Muscle layer of colon (tissue), 2 donors: Measurements from ENCODE around the gene NRIP2.
A peak's percentile ranks its signal among the peaks of the same experiment; 100 is the strongest.

Source experiments
- H3K27ac ChIP-seq: one replicate; pipeline ENCODE4 v1.7.0; 2013; ENCODE audit warnings: low read depth, mild to moderate bottlenecking, low read length, moderate library complexity
- H3K27me3 ChIP-seq, 2 donors: one replicate each; pipeline ENCODE4 v1.7.0; 2013; ENCODE audit warnings: low read length in 2 of 2, mild to moderate bottlenecking in 2 of 2; ENCODE audit not compliant: insufficient read depth in 2 of 2, control insufficient read depth in 1 of 2
- H3K36me3 ChIP-seq: one replicate; pipeline ENCODE4 v1.7.0; 2013; ENCODE audit warnings: mild to moderate bottlenecking, low read length; ENCODE audit not compliant: insufficient read depth
- H3K4me1 ChIP-seq: one replicate; pipeline ENCODE4 v1.7.0; 2013; ENCODE audit warnings: mild to moderate bottlenecking, low read length; ENCODE audit not compliant: insufficient read depth
- H3K4me3 ChIP-seq, 2 donors: one replicate each; pipeline ENCODE4 v1.7.0; 2013; ENCODE audit warnings: low read length in 2 of 2, low read depth in 1 of 2, mild to moderate bottlenecking in 1 of 2, moderate library complexity in 1 of 2
- H3K9ac ChIP-seq: one replicate; pipeline ENCODE4 v1.7.0; 2013; ENCODE audit warnings: low read length
- H3K9me3 ChIP-seq: one replicate; pipeline ENCODE4 v1.7.0; 2013; ENCODE audit warnings: mild to moderate bottlenecking, low read length
- donor health status: abdominal sarcoma.
- donor health status: Adenocarcinoma of cecum.

NRIP2 gene

DNA sequence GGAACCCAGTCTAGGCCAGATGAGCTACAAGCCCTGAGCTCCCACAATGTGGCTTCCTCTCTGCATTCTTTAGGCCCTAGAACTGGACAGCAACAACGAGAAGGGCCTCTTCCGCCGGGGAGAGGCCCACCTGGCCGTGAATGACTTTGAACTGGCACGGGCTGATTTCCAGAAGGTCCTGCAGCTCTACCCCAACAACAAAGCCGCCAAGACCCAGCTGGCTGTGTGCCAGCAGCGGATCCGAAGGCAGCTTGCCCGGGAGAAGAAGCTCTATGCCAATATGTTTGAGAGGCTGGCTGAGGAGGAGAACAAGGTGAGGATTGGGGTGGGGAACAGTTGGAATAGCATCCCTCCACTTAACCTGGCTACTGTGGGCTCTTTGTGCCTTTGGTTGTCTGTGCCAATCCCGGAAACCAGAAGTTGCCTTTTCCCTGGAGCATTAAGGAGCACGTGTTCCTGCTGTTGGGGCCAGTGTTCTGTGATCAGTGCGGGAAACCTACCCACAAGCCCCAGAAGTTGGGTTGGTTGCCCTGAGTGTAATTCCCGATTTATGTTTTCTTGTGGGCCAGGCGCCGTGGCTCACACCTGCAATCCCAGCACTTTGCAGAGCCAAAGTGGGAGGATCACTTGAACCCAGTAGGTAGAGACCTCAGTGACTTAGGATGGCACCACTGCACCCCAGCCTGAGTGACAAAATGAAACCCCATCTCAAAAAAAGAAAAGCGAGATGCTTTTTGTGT, 33.6 kb downstream of the NRIP2 start:
- no peak overlapping the region for H3K4me3 ChIP-seq
- no peak overlapping the region for H3K27ac ChIP-seq
- no peak overlapping the region for H3K9ac ChIP-seq
- peaks cover 43% of the 10 kb centered on the region for H3K4me1 ChIP-seq
- no peaks in the 10 kb centered on the region for H3K27me3 ChIP-seq
- peaks cover 67% of the 10 kb centered on the region for H3K36me3 ChIP-seq
- no peaks in the 10 kb centered on the region for H3K9me3 ChIP-seq

DNA sequence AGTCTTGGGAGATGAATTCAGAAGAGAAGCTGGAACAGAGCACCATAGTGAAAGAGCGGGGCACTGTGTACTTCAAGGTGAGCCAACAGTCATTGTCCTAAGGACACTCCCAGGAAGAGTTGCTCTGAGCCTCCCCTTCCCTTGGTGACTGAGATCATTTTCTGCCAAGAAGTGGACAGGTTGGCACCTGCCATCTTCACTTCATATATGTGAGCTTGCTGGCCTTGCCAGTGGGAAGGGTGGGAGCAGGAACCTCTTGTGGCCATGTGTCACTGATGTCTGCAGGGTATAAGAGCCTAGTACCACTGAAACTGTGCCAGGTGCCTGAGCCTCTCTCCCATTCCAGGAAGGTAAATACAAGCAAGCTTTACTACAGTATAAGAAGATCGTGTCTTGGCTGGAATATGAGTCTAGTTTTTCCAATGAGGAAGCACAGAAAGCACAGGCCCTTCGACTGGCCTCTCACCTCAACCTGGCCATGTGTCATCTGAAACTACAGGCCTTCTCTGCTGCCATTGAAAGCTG, 34.7 kb downstream of the NRIP2 start:
- Histone ChIP-seq H3K4me3 (no peak overlapping the region), H3K9me3 (no peaks in the 10 kb centered on the region), H3K4me1 (peaks cover 38% of the 10 kb centered on the region), H3K36me3 (peaks cover 67% of the 10 kb centered on the region), H3K27ac (no peak overlapping the region), H3K9ac (no peak overlapping the region), H3K27me3 (no peaks in the 10 kb centered on the region)

DNA sequence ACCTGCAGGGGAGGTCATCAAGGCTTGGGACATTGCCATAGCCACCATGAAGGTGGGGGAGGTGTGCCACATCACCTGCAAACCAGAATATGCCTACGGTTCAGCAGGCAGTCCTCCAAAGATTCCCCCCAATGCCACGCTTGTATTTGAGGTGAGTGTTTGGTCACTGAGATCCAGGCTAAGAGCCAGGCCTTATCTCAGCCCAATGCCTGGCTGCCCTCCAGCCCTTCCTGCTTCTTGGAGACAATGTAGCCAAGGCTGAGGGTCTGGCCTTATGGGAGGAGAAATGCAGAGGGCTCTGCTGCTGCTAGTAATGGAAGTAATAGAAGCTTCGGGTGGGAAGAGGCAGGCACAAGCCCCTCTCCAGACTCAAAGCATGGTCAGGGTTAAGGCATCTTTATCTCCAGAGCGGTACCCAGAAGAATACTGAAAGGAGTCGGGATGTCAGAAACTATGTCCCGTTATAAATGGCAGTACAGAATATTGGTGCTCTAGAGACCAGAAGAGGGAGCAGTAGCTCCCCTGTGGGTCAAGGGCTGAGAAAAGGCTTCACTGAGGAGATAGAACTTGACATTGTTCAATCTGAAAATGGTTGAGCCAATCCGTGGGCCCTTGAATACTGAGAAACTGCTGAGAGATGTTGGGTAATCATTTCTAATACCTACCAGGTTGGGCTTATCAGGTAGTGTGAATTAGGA, 37.0 kb downstream of the NRIP2 start:
- peaks cover 55% of the 10 kb centered on the region for H3K36me3 ChIP-seq
- H3K27me3 ChIP-seq = no peaks in the 10 kb centered on the region
- H3K4me3 ChIP-seq = no peak overlapping the region
- H3K9me3 ChIP-seq = no peaks in the 10 kb centered on the region
- H3K4me1 ChIP-seq = peaks cover 30% of the 10 kb centered on the region
- H3K9ac ChIP-seq = no peak overlapping the region
- no peak overlapping the region for H3K27ac ChIP-seq

- Histone ChIP-seq H3K4me3 (peak overlapping the region; percentile 35 to 88), H3K9me3 (no peaks in the 10 kb centered on the region), H3K4me1 (peaks cover 28% of the 10 kb centered on the region), H3K27ac (peak overlapping the region; percentile 41), H3K36me3 (peaks cover 43% of the 10 kb centered on the region), H3K27me3 (no peaks in the 10 kb centered on the region), H3K9ac (peak overlapping the region; percentile 45)
These were observed 38.6 kb downstream of the NRIP2 start for GRCh38 chr12:2796187-2796666.

- Histone ChIP-seq H3K9me3 (no peaks in the 10 kb centered on the region), H3K36me3 (peaks cover 36% of the 10 kb centered on the region), H3K27ac (peak overlapping the region; percentile 72), H3K4me3 (peak overlapping the region; percentile 72 to 88), H3K9ac (peak overlapping the region; percentile 45), H3K4me1 (peaks cover 24% of the 10 kb centered on the region), H3K27me3 (no peaks in the 10 kb centered on the region)
These were observed 39.3 kb downstream of the NRIP2 start for GRCh38 chr12:2795291-2796186.

DNA sequence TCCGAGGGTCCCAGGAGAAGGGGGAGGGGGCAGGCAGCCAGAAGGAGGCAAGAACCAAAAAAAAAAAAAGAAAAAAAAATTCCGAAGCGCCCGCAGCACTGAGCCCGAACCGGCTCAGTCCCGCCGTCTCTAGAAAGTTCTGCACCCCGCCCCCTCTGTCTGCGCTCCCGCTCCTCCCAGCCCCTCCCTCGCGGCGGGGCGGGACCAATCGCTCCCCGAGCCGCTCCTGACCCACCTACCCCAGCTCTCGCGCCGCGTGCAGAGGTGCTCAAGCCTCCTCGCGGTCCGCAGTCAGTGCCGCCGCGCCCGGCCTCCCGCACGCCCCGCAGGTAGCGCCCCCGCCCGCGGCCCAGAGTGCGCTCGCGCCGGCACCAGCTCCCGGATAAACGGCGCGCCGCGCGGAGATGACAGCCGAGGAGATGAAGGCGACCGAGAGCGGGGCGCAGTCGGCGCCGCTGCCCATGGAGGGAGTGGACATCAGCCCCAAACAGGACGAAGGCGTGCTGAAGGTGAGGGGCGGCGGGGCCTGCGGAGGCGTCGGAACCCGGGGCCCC, 40.0 kb downstream of the NRIP2 start, which contains the start of gene FKBP4:
FKBP4 (plus strand) TSS at position 235 of the 554 bp plus-strand sequence; CDS start at position 405, 170 bp downstream.
- peak within 1 kb of the TSS; percentile 40 for H3K9ac ChIP-seq
- H3K27ac ChIP-seq = peak within 1 kb of the TSS; percentile 72
- H3K9me3 ChIP-seq = no peaks in the 10 kb centered on the region
- peaks cover 29% of the 10 kb centered on the region for H3K36me3 ChIP-seq
- H3K4me3 ChIP-seq = peak within 1 kb of the TSS; percentile 72 to 88
- peaks cover 24% of the 10 kb centered on the region for H3K4me1 ChIP-seq
- no peaks in the 10 kb centered on the region for H3K27me3 ChIP-seq

DNA sequence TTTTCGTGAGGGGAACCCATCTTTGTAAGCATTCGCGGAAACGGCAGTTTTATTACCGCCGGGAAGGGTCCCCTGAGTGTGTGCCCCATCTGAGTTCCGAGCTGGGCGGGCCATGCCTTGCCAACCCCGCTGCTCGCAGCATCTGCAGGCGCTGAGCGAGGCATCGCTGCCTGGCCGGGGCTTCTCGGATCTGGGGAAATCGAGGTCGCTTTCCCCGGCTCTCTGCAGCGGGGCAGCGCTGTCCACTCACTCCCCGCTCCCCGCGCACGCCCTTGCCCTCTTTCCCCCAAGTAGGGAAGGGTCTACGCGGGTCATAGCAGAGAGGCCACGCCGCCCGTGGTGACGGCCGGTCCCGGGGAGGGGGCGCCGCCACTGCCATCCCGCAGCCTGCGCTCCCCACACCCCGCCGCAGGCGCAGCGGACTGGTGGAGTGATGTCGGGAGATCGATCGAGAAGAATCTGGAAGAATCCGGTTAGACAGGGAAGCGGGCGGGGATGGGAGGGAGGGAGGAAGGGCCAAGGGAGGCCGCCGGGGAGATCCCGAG, 40.6 kb downstream of the NRIP2 start:
- no peaks in the 10 kb centered on the region for H3K27me3 ChIP-seq
- H3K9me3 ChIP-seq = no peaks in the 10 kb centered on the region
- peaks cover 24% of the 10 kb centered on the region for H3K36me3 ChIP-seq
- peaks cover 24% of the 10 kb centered on the region for H3K4me1 ChIP-seq
- peak overlapping the region; percentile 61 for H3K27ac ChIP-seq
- peak overlapping the region; percentile 71 to 72 for H3K4me3 ChIP-seq
- peak overlapping the region; percentile 40 for H3K9ac ChIP-seq

DNA sequence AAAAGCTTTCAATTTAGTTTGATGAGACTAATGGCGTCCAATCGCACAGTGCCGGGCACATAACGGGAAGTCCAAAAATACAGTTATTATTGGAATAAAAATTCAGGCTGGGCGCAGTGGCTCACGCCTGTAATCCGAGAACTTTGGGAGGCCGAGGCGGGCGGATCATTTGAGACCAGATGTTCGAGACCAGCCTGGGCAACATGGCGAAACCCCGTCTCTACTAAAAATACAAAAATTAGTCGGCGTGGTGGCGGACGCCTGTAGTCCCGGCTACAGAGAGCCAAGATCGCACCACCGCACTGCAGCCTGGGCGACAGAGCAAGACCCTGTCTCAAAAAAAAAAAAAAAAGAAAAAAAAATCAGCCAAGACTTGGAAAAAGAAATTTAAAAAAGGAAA, 41.3 kb downstream of the NRIP2 start:
- Histone ChIP-seq H3K4me3 (no peak overlapping the region), H3K4me1 (peaks cover 24% of the 10 kb centered on the region), H3K9me3 (no peaks in the 10 kb centered on the region), H3K27me3 (no peaks in the 10 kb centered on the region), H3K9ac (no peak overlapping the region), H3K27ac (no peak overlapping the region), H3K36me3 (peaks cover 17% of the 10 kb centered on the region)

- H3K27ac ChIP-seq = no peak overlapping the region
- no peaks in the 10 kb centered on the region for H3K27me3 ChIP-seq
- no peak overlapping the region for H3K9ac ChIP-seq
- H3K9me3 ChIP-seq = no peaks in the 10 kb centered on the region
- no peak overlapping the region for H3K4me3 ChIP-seq
- H3K36me3 ChIP-seq = peaks cover 10% of the 10 kb centered on the region
- H3K4me1 ChIP-seq = peaks cover 22% of the 10 kb centered on the region
These were observed 41.9 kb downstream of the NRIP2 start for GRCh38 chr12:2792671-2793500.

DNA sequence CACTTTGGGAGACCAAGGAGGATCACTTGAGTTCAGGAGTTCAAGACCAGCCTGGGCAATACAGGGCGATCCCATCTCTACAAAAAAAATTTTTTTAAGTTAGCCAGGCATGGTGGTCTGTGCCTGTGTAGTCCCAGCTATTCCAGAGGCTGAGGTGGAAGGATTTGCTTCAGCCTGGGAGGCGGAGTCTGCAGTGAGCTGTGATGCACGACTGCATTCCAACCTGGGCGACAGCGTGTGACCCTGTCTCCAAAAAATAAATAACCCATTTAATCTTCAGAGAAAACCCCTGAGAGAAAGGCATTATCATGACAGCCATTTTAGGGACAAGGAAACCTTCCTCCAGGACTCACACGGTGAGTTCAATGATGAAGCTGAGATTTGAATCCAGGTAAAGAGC, 43.7 kb downstream of the NRIP2 start:
- H3K36me3 ChIP-seq = no peaks in the 10 kb centered on the region
- peaks cover 5% of the 10 kb centered on the region for H3K4me1 ChIP-seq
- no peak overlapping the region for H3K27ac ChIP-seq
- no peaks in the 10 kb centered on the region for H3K27me3 ChIP-seq
- H3K9ac ChIP-seq = no peak overlapping the region
- no peaks in the 10 kb centered on the region for H3K9me3 ChIP-seq
- no peak overlapping the region for H3K4me3 ChIP-seq
